WTC11 (cell line): ENCODE measurements around the gene CBLL2. TPM values are rescaled to one million over a fixed set of nuclear protein-coding genes. Genes with fewer than 3 reads are reported as not detected.

Experiments
- ATAC-seq: fragments of 200-7000 bp; cut with Tn5 transposase; 2 replicates; pipeline ENCODE4 v1.10.0; 2021; ENCODE audit warnings: mild to moderate bottlenecking, moderate library complexity
- CTCF ChIA-PET: fragments of 300-600 bp; sonication (Branson Sonifier 250); formaldehyde crosslinking; loops from one replicate; lab custom pipeline; 2021; ENCODE audit warnings: antibody characterized with exemption; lab: Charles Lee
- POLR2A ChIA-PET: fragments of 350-600 bp; sonication (Branson Sonifier 250); formaldehyde crosslinking; loops from one replicate; lab custom pipeline; 2021; ENCODE audit warnings: antibody characterized with exemption; lab: Charles Lee
- DNase-seq: peaks from one replicate; pipeline ENCODE4 v3.0.0; 2021; ENCODE audit warnings: low spot score
- H3K27ac Mint-ChIP-seq: 2 replicates; pipeline ENCODE4 v1.8.0; 2021; ENCODE audit warnings: mixed read lengths
- H3K27me3 Mint-ChIP-seq: 2 replicates; pipeline ENCODE4 v1.8.0; 2021; ENCODE audit warnings: low read depth, mild to moderate bottlenecking, moderate library complexity, mixed read lengths
- H3K36me3 Mint-ChIP-seq: 2 replicates; pipeline ENCODE4 v1.8.0; 2021; ENCODE audit warnings: mixed read lengths
- H3K4me1 Mint-ChIP-seq: 2 replicates; pipeline ENCODE4 v1.8.0; 2022; ENCODE audit warnings: mixed read lengths
- H3K4me3 Mint-ChIP-seq: 2 replicates; pipeline ENCODE4 v1.8.0; 2021; ENCODE audit warnings: mild to moderate bottlenecking, moderate library complexity, mixed read lengths
- H3K9me3 Mint-ChIP-seq: 2 replicates; pipeline ENCODE4 v1.8.0; 2021; ENCODE audit warnings: mixed read lengths
- CREB1 ChIP-seq: sonication (generic); formaldehyde crosslinking; IDR thresholded peaks from 2 replicates; pipeline ENCODE4 v1.8.0; 2023; ENCODE audit warnings: mild to moderate bottlenecking, missing genetic modification reagents
- KAT7 ChIP-seq: sonication (generic); formaldehyde crosslinking; IDR thresholded peaks from 2 replicates; pipeline ENCODE4 v1.8.1; 2023; ENCODE audit warnings: missing genetic modification reagents, mild to moderate bottlenecking, borderline replicate concordance
- MYBL2 ChIP-seq: sonication (generic); formaldehyde crosslinking; IDR thresholded peaks from 2 replicates; pipeline ENCODE4 v1.8.1; 2023; ENCODE audit warnings: mild to moderate bottlenecking, moderate library complexity, missing genetic modification reagents
- PRRX2 ChIP-seq: fragments of 250-450 bp; sonication (Bioruptor Pico); IDR thresholded peaks from 2 replicates; pipeline ENCODE4 v1.8.0; 2021; ENCODE audit warnings: mild to moderate bottlenecking
- SOX15 ChIP-seq: fragments of 250-450 bp; sonication (Bioruptor Pico); IDR thresholded peaks from 2 replicates; pipeline ENCODE4 v1.9.0; 2021; ENCODE audit warnings: mild to moderate bottlenecking
- SP1 ChIP-seq: sonication (generic); formaldehyde crosslinking; conservative IDR thresholded peaks from 2 replicates; pipeline ENCODE4 v1.8.1; 2022; ENCODE audit warnings: missing genetic modification reagents
- STAT6 ChIP-seq: sonication (generic); formaldehyde crosslinking; conservative IDR thresholded peaks from 2 replicates; pipeline ENCODE4 v1.8.1; 2023; ENCODE audit warnings: mild to moderate bottlenecking, low read depth, missing genetic modification reagents, moderate library complexity
- TCF7 ChIP-seq: sonication (generic); formaldehyde crosslinking; IDR thresholded peaks from 2 replicates; pipeline ENCODE4 v1.8.0; 2022; ENCODE audit warnings: mild to moderate bottlenecking, low read depth, missing genetic modification reagents, moderate library complexity
- ZMAT4 ChIP-seq: fragments of 250-450 bp; sonication (Bioruptor Pico); IDR thresholded peaks from 2 replicates; pipeline ENCODE4 v1.9.0; 2021; ENCODE audit warnings: mild to moderate bottlenecking
- ZNF232 ChIP-seq: sonication (generic); formaldehyde crosslinking; IDR thresholded peaks from 2 replicates; pipeline ENCODE4 v1.8.0; 2022; ENCODE audit warnings: mild to moderate bottlenecking, missing genetic modification reagents
- ZNF396 ChIP-seq: fragments of 250-450 bp; sonication (Bioruptor Pico); IDR thresholded peaks from 2 replicates; pipeline ENCODE4 v1.8.0; 2021; ENCODE audit warnings: mild to moderate bottlenecking, moderate library complexity, borderline replicate concordance
- total RNA-seq: library from RNA; stranded (reverse); gene quantifications from 3 replicates; pipeline ENCODE4 v1.2.3, GENCODE V29; 2021
- TF ChIP-seq, protein P1 (sequence below): fragments of 250-450 bp; sonication (Bioruptor Pico); conservative IDR thresholded peaks from 2 replicates; pipeline ENCODE4 v1.9.0; 2021; ENCODE audit warnings: mild to moderate bottlenecking
- TF ChIP-seq, protein P2 (sequence below): fragments of 250-450 bp; sonication (Bioruptor Pico); IDR thresholded peaks from 2 replicates; pipeline ENCODE4 v1.9.0; 2021; ENCODE audit warnings: mild to moderate bottlenecking
- TF ChIP-seq, protein P3 (sequence below): sonication (generic); formaldehyde crosslinking; IDR thresholded peaks from 2 replicates; pipeline ENCODE4 v1.8.1; 2023; ENCODE audit warnings: mild to moderate bottlenecking, missing genetic modification reagents, borderline replicate concordance
- TF ChIP-seq, protein P4 (sequence below): sonication (generic); formaldehyde crosslinking; IDR thresholded peaks from 2 replicates; pipeline ENCODE4 v1.8.0; 2022; ENCODE audit warnings: mild to moderate bottlenecking, missing genetic modification reagents
- TF ChIP-seq, protein P5 (sequence below): sonication (generic); formaldehyde crosslinking; IDR thresholded peaks from 2 replicates; pipeline ENCODE4 v1.8.0; 2022; ENCODE audit warnings: mild to moderate bottlenecking, missing genetic modification reagents

Gene CBLL2
- total RNA-seq, 1 experiment from 2014 or later, result not detected

DNA sequence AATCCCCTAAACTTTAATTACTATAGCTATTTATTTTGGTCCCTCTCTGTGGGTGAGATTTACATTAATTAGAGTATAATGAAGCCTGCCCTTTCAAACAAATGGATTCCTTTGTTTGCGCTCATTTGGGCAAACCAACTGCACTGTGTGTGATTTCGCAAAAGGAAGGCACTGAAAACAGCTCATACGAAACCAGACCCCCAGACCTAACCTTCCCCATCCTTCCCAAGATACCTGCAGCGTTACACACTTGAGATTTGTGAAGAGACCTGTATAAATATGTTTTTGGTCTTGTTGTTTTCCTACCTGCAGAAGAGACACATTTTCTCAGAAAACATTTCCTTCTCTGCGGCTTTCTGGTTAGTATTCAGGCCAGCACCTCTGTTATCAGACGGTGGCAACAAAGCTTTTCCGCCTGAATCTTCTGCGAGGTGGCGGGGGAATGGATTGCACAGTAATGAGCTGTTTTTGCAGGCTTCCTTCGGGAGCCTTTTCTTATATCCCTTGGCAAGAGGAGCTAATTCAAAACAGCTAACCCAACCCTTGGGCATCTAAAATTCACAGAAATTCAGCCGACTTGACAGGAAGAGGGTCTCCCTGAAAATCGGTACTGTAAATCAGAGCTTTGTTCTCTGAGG is 47.6 kb downstream of the CBLL2 start:
- H3K36me3 Mint-ChIP-seq, result no peaks in the 10 kb centered on the region

DNA sequence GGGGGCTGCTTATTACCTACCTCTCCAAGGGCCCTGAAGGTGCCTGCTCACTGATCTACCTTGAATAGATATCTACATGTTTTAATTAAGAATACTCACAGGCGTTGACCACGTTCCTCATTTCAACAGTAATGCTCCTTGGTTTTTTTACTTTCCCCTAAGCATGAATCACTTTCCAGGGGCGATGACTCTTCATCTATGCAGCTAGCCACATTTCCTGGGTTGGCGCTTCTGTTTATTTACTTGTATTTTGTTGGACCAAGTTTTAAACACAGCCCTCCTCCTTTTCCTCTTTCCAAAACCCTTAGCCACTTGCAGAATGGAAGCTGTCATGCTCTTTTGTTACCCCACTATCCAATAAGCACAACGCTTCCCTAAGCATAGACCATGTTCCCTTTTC is 50.8 kb downstream of the CBLL2 start:
- H3K36me3 Mint-ChIP-seq, result no peaks in the 10 kb centered on the region
- ATAC-seq (no peak), DNase-seq (no peak)
- ChIA-PET CTCF (no interaction called here), POLR2A (no interaction called here)
- no peak overlapping the region for H3K27ac Mint-ChIP-seq
- H3K4me1 Mint-ChIP-seq, result peaks cover 16% of the 10 kb centered on the region; the same call in 1 of the 2 replicates
- H3K9me3 Mint-ChIP-seq, result peaks cover 3% of the 10 kb centered on the region; the same call in 1 of the 2 replicates
- no peak overlapping the region for H3K4me3 Mint-ChIP-seq
- no peaks in the 10 kb centered on the region for H3K27me3 Mint-ChIP-seq
- TF ChIP-seq ZNF232 (CRISPR knock-in tag), result no peak
- TF ChIP-seq, protein P1, sequence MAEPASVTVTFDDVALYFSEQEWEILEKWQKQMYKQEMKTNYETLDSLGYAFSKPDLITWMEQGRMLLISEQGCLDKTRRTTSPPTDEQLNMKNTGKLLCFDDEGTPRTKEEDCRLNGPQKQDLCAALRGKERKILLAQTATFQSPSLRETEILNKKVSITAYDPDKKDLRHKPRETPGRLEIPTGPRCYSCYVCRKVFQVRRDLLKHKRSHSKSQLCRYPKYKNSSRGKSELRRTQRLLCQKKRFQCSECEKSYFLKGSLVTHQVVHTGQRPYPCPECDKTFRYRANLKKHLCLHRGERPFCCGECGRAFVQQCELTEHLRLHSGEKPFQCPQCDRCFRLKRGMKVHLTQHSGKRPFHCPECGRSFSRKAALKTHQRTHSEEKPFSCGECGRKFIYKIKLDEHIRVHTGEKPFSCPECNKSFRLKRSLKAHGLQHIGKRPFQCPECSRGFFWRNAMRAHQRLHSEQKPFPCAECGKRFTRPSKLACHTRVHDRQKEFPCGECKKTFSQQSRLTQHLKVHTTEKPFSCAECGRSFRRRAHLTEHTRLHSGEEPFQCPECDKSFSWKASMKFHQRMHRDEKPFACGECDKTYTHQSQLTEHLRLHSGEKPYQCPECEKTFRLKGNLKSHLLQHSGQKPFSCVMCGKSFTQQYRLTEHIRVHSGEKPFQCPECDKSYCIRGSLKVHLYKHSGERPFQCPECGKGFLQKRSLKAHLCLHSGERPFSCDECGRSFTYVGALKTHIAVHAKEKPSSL (CRISPR knock-in tag), result no peak
- no peak for TF ChIP-seq PRRX2 (CRISPR knock-in tag)
- TF ChIP-seq, protein P2, sequence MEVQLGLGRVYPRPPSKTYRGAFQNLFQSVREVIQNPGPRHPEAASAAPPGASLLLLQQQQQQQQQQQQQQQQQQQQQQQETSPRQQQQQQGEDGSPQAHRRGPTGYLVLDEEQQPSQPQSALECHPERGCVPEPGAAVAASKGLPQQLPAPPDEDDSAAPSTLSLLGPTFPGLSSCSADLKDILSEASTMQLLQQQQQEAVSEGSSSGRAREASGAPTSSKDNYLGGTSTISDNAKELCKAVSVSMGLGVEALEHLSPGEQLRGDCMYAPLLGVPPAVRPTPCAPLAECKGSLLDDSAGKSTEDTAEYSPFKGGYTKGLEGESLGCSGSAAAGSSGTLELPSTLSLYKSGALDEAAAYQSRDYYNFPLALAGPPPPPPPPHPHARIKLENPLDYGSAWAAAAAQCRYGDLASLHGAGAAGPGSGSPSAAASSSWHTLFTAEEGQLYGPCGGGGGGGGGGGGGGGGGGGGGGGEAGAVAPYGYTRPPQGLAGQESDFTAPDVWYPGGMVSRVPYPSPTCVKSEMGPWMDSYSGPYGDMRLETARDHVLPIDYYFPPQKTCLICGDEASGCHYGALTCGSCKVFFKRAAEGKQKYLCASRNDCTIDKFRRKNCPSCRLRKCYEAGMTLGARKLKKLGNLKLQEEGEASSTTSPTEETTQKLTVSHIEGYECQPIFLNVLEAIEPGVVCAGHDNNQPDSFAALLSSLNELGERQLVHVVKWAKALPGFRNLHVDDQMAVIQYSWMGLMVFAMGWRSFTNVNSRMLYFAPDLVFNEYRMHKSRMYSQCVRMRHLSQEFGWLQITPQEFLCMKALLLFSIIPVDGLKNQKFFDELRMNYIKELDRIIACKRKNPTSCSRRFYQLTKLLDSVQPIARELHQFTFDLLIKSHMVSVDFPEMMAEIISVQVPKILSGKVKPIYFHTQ (CRISPR knock-in tag), result no peak
- TF ChIP-seq, protein P3, sequence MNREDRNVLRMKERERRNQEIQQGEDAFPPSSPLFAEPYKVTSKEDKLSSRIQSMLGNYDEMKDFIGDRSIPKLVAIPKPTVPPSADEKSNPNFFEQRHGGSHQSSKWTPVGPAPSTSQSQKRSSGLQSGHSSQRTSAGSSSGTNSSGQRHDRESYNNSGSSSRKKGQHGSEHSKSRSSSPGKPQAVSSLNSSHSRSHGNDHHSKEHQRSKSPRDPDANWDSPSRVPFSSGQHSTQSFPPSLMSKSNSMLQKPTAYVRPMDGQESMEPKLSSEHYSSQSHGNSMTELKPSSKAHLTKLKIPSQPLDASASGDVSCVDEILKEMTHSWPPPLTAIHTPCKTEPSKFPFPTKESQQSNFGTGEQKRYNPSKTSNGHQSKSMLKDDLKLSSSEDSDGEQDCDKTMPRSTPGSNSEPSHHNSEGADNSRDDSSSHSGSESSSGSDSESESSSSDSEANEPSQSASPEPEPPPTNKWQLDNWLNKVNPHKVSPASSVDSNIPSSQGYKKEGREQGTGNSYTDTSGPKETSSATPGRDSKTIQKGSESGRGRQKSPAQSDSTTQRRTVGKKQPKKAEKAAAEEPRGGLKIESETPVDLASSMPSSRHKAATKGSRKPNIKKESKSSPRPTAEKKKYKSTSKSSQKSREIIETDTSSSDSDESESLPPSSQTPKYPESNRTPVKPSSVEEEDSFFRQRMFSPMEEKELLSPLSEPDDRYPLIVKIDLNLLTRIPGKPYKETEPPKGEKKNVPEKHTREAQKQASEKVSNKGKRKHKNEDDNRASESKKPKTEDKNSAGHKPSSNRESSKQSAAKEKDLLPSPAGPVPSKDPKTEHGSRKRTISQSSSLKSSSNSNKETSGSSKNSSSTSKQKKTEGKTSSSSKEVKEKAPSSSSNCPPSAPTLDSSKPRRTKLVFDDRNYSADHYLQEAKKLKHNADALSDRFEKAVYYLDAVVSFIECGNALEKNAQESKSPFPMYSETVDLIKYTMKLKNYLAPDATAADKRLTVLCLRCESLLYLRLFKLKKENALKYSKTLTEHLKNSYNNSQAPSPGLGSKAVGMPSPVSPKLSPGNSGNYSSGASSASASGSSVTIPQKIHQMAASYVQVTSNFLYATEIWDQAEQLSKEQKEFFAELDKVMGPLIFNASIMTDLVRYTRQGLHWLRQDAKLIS (CRISPR knock-in tag), result no peak
- no peak for TF ChIP-seq SOX15
- TF ChIP-seq ZMAT4, result no peak
- no peak for TF ChIP-seq CREB1 (CRISPR knock-in tag)
- no peak for TF ChIP-seq TCF7 (CRISPR knock-in tag)

More for the DNA sequence above, 47.6 kb downstream of the CBLL2 start:
- no peak overlapping the region for H3K4me3 Mint-ChIP-seq
- POLR2A ChIA-PET, result no interaction called here
- no peak for DNase-seq
- TF ChIP-seq SP1 (CRISPR knock-in tag) (no peak), CREB1 (CRISPR knock-in tag) (no peak), SOX15 (no peak), KAT7 (CRISPR knock-in tag) (no peak), STAT6 (CRISPR knock-in tag) (no peak), ZNF396 (CRISPR knock-in tag) (no peak), MYBL2 (CRISPR knock-in tag) (no peak)
- TF ChIP-seq, protein P4, sequence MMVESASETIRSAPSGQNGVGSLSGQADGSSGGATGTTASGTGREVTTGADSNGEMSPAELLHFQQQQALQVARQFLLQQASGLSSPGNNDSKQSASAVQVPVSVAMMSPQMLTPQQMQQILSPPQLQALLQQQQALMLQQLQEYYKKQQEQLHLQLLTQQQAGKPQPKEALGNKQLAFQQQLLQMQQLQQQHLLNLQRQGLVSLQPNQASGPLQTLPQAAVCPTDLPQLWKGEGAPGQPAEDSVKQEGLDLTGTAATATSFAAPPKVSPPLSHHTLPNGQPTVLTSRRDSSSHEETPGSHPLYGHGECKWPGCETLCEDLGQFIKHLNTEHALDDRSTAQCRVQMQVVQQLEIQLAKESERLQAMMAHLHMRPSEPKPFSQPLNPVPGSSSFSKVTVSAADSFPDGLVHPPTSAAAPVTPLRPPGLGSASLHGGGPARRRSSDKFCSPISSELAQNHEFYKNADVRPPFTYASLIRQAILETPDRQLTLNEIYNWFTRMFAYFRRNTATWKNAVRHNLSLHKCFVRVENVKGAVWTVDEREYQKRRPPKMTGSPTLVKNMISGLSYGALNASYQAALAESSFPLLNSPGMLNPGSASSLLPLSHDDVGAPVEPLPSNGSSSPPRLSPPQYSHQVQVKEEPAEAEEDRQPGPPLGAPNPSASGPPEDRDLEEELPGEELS (CRISPR knock-in tag), result no peak
- TF ChIP-seq, protein P5, sequence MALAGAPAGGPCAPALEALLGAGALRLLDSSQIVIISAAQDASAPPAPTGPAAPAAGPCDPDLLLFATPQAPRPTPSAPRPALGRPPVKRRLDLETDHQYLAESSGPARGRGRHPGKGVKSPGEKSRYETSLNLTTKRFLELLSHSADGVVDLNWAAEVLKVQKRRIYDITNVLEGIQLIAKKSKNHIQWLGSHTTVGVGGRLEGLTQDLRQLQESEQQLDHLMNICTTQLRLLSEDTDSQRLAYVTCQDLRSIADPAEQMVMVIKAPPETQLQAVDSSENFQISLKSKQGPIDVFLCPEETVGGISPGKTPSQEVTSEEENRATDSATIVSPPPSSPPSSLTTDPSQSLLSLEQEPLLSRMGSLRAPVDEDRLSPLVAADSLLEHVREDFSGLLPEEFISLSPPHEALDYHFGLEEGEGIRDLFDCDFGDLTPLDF (CRISPR knock-in tag), result no peak
- TF ChIP-seq, all 79 proteins: peak for 0
- ATAC-seq, result peak; percentile 70
- H3K27me3 Mint-ChIP-seq, result no peaks in the 10 kb centered on the region
- H3K9me3 Mint-ChIP-seq, result no peaks in the 10 kb centered on the region
- 0 out of 2 replicates have a peak overlapping the region, but pooled peaks have one; percentile 49 for H3K27ac Mint-ChIP-seq
- H3K4me1 Mint-ChIP-seq, result peaks cover 17% of the 10 kb centered on the region; the same call in 1 of the 2 replicates
- CTCF ChIA-PET, result interaction anchor here (0.9 kb wide), 1 partner anchor 185 kb away, joined by 4 read pairs; no protein-coding TSS in a partner anchor
